HG02610 (cell line): ENCODE results near the gene EBLN2.

Experiments
- ATAC-seq: cut with Tn5 transposase; IDR thresholded peaks from one replicate; pipeline ENCODE4 v1.9.1; 2021; ENCODE audit warnings: mild to moderate bottlenecking, moderate library complexity; ENCODE audit not compliant: unreplicated experiment

EBLN2 gene

GRCh38 chr3:73061416-73061815 lies at the start of gene EBLN2:
EBLN2 (plus strand) TSS chr3:73061659; CDS start chr3:73062082, 423 bp downstream.
- no peak for ATAC-seq

- ATAC-seq: no peak
Observed at GRCh38 chr3:73018298-73018697, 43.2 kb upstream of the EBLN2 start.

- ATAC-seq: no peak
Observed at GRCh38 chr3:73018790-73019441, 42.5 kb upstream of the EBLN2 start.

GRCh38 chr3:73021301-73021835 lies 40.1 kb upstream of the EBLN2 start:
- no peak for ATAC-seq

GRCh38 chr3:73024836-73025235 lies 36.6 kb upstream of the EBLN2 start:
- no peak for ATAC-seq

- ATAC-seq: no peak
Observed at GRCh38 chr3:73026111-73026759, 35.2 kb upstream of the EBLN2 start.

GRCh38 chr3:73026760-73027113 lies 34.7 kb upstream of the EBLN2 start:
- ATAC-seq: no peak

- ATAC-seq: no peak
Observed at GRCh38 chr3:73028803-73029202, 32.7 kb upstream of the EBLN2 start.

GRCh38 chr3:73029321-73029796 lies 32.1 kb upstream of the EBLN2 start:
- no peak for ATAC-seq

- peak; percentile 51 for ATAC-seq
Observed at GRCh38 chr3:73030073-73030597, 31.3 kb upstream of the EBLN2 start.

- ATAC-seq: no peak
Observed at GRCh38 chr3:73031573-73032103, 29.8 kb upstream of the EBLN2 start.

- ATAC-seq: peak; percentile 39
Observed at GRCh38 chr3:73036694-73037591, 24.5 kb upstream of the EBLN2 start.

GRCh38 chr3:73041537-73041936 lies 19.9 kb upstream of the EBLN2 start:
- ATAC-seq: no peak

- no peak for ATAC-seq
Observed at GRCh38 chr3:73043414-73043813, 18.0 kb upstream of the EBLN2 start.

- ATAC-seq: no peak
Observed at GRCh38 chr3:73045391-73045790, 16.1 kb upstream of the EBLN2 start.

GRCh38 chr3:73046195-73046594 lies 15.3 kb upstream of the EBLN2 start:
- ATAC-seq: no peak

- ATAC-seq: no peak
Observed at GRCh38 chr3:73049319-73049718, 12.1 kb upstream of the EBLN2 start.

GRCh38 chr3:73052857-73053256 lies 8.6 kb upstream of the EBLN2 start:
- ATAC-seq: no peak

- ATAC-seq: no peak
Observed at GRCh38 chr3:73055583-73055982, 5.9 kb upstream of the EBLN2 start.

GRCh38 chr3:73056014-73056844 lies 5.2 kb upstream of the EBLN2 start:
- no peak for ATAC-seq
